GM18507 (cell line): ENCODE data around the gene TTLL6.

ENCODE experiments used
- DNase-seq: peaks from one replicate; pipeline ENCODE4 v3.0.0; 2011; ENCODE audit warnings: low read depth; ENCODE audit not compliant: insufficient read length; ENCODE audit errors: extremely low spot score
- FAIRE-seq: peaks from 2 replicates; lab custom pipeline; 2011; peaks lifted over from hg19 to GRCh38; lab: Jason Lieb, UNC

The TTLL6 gene

GRCh38 chr17:48769009-48769675 lies 47.9 kb downstream of the TTLL6 start:
- DNase-seq = no peak

GRCh38 chr17:48767263-48767774 lies 49.7 kb downstream of the TTLL6 start:
- DNase-seq (no peak), FAIRE-seq (no peak)

More at GRCh38 chr17:48769009-48769675, 47.9 kb downstream of the TTLL6 start:
- no peak for FAIRE-seq

- no peak for DNase-seq
- no peak for FAIRE-seq
Observed at GRCh38 chr17:48761114-48761513, 55.9 kb downstream of the TTLL6 start.

- no peak for FAIRE-seq
Observed at GRCh38 chr17:48760411-48760810, 56.6 kb downstream of the TTLL6 start.

GRCh38 chr17:48759288-48759687 lies 57.7 kb downstream of the TTLL6 start:
- DNase-seq (no peak), FAIRE-seq (no peak)

More at GRCh38 chr17:48760411-48760810, 56.6 kb downstream of the TTLL6 start:
- DNase-seq = no peak

- FAIRE-seq (no peak), DNase-seq (no peak)
Observed at GRCh38 chr17:48757524-48757961, 59.5 kb downstream of the TTLL6 start.

GRCh38 chr17:48756830-48757251 lies 60.2 kb downstream of the TTLL6 start:
- no peak for DNase-seq
- FAIRE-seq = no peak

- FAIRE-seq = no peak
- DNase-seq = no peak
Observed at GRCh38 chr17:48755356-48755755, 61.7 kb downstream of the TTLL6 start.

GRCh38 chr17:48754500-48755261 lies 62.3 kb downstream of the TTLL6 start:
- FAIRE-seq = no peak
- DNase-seq = no peak

- DNase-seq (no peak), FAIRE-seq (no peak)
Observed at GRCh38 chr17:48753794-48754499, 63.1 kb downstream of the TTLL6 start.

- DNase-seq = no peak
- no peak for FAIRE-seq
Observed at GRCh38 chr17:48752399-48753288, 64.4 kb downstream of the TTLL6 start.

GRCh38 chr17:48751733-48752398 lies 65.2 kb downstream of the TTLL6 start:
- no peak for FAIRE-seq
- no peak for DNase-seq

- no peak for FAIRE-seq
- DNase-seq = no peak
Observed at GRCh38 chr17:48751172-48751571, 65.9 kb downstream of the TTLL6 start.

- FAIRE-seq = no peak
- DNase-seq = no peak
Observed at GRCh38 chr17:48749621-48750553, 67.1 kb downstream of the TTLL6 start.

GRCh38 chr17:48748718-48749566 lies 68.1 kb downstream of the TTLL6 start:
- FAIRE-seq = no peak
- no peak for DNase-seq

- FAIRE-seq (no peak), DNase-seq (no peak)
Observed at GRCh38 chr17:48747445-48748363, 69.3 kb downstream of the TTLL6 start.
